ENCODE results near the gene PRKCG.

PRKCG gene

GRCh38 chr19:53885036-53885435 is 3.0 kb downstream of the PRKCG start:
- TF ChIP-seq EGR1 (IDR thresholded peaks at IDR 0.05) (no peak), USF1 (IDR thresholded peaks at IDR 0.05) (no peak), EP300 (IDR thresholded peaks at IDR 0.05; ENCODE audit: borderline replicate concordance) (no peak), CREB1 (IDR thresholded peaks at IDR 0.05; ENCODE audit: low read depth) (no peak), ZBTB7A (IDR thresholded peaks at IDR 0.05; ENCODE audit: low read depth) (no peak), RAD21 (IDR thresholded peaks at IDR 0.05; ENCODE audit: low read depth) (no peak), CEBPB (IDR thresholded peaks at IDR 0.05) (no peak), FOXM1 (IDR thresholded peaks at IDR 0.05; ENCODE audit: borderline replicate concordance, low read depth) (no peak), NFIC (IDR thresholded peaks at IDR 0.05) (no peak), TEAD4 (IDR thresholded peaks at IDR 0.05) (no peak)

GRCh38 chr19:53892301-53892980 is 10.4 kb downstream of the PRKCG start:
- TF ChIP-seq CEBPB (IDR thresholded peaks at IDR 0.05) (no peak), NFIC (IDR thresholded peaks at IDR 0.05) (no peak), RAD21 (IDR thresholded peaks at IDR 0.05; ENCODE audit: low read depth) (no peak), FOXM1 (IDR thresholded peaks at IDR 0.05; ENCODE audit: borderline replicate concordance, low read depth) (no peak), USF1 (IDR thresholded peaks at IDR 0.05) (no peak), TAF1 (IDR thresholded peaks at IDR 0.05; ENCODE audit: low read depth) (no peak), ZBTB7A (IDR thresholded peaks at IDR 0.05; ENCODE audit: low read depth) (no peak), EP300 (IDR thresholded peaks at IDR 0.05; ENCODE audit: borderline replicate concordance) (no peak), MAX (IDR thresholded peaks at IDR 0.05) (no peak), YY1 (IDR thresholded peaks at IDR 0.05; ENCODE audit: low read depth) (no peak), REST (IDR thresholded peaks at IDR 0.05; ENCODE audit: low read depth) (no peak), EGR1 (IDR thresholded peaks at IDR 0.05) (no peak), TCF12 (IDR thresholded peaks at IDR 0.05; ENCODE audit: low read depth) (no peak), TEAD4 (IDR thresholded peaks at IDR 0.05) (no peak), CREB1 (IDR thresholded peaks at IDR 0.05; ENCODE audit: low read depth) (no peak)

- TF ChIP-seq TCF12 (IDR thresholded peaks at IDR 0.05; ENCODE audit: low read depth): no peak
These were observed 11.0 kb downstream of the PRKCG start for GRCh38 chr19:53892981-53893325.

- TF ChIP-seq MAX (IDR thresholded peaks at IDR 0.05): no peak
- TF ChIP-seq CEBPB (IDR thresholded peaks at IDR 0.05): no peak
- no peak for TF ChIP-seq FOXM1 (IDR thresholded peaks at IDR 0.05; ENCODE audit: borderline replicate concordance, low read depth)
- no peak for TF ChIP-seq TCF12 (IDR thresholded peaks at IDR 0.05; ENCODE audit: low read depth)
- TF ChIP-seq EGR1 (IDR thresholded peaks at IDR 0.05): no peak
- TF ChIP-seq TEAD4 (IDR thresholded peaks at IDR 0.05): no peak
- TF ChIP-seq YY1 (IDR thresholded peaks at IDR 0.05; ENCODE audit: low read depth): no peak
- TF ChIP-seq TAF1 (IDR thresholded peaks at IDR 0.05; ENCODE audit: low read depth): no peak
- TF ChIP-seq CREB1 (IDR thresholded peaks at IDR 0.05; ENCODE audit: low read depth): no peak
- TF ChIP-seq REST (IDR thresholded peaks at IDR 0.05; ENCODE audit: low read depth): no peak
- TF ChIP-seq ZBTB7A (IDR thresholded peaks at IDR 0.05; ENCODE audit: low read depth): no peak
- TF ChIP-seq NFIC (IDR thresholded peaks at IDR 0.05): no peak
- no peak for TF ChIP-seq USF1 (IDR thresholded peaks at IDR 0.05)
- TF ChIP-seq EP300 (IDR thresholded peaks at IDR 0.05; ENCODE audit: borderline replicate concordance): no peak
- no peak for TF ChIP-seq RAD21 (IDR thresholded peaks at IDR 0.05; ENCODE audit: low read depth)
These were observed 12.7 kb downstream of the PRKCG start for GRCh38 chr19:53894707-53895106.

GRCh38 chr19:53896682-53897081 is 14.7 kb downstream of the PRKCG start:
- TF ChIP-seq USF1 (IDR thresholded peaks at IDR 0.05): no peak
- TF ChIP-seq REST (IDR thresholded peaks at IDR 0.05; ENCODE audit: low read depth): peak; percentile 80

Measured in Ishikawa (cell line).